Smooth muscle cell (in vitro differentiated cells): ENCODE results near the gene TP73. TPM values are rescaled to one million over a fixed set of nuclear protein-coding genes. Genes with fewer than 3 reads are reported as not detected.

Source experiments
- DNase-seq: peaks from one replicate; lab custom pipeline; 2025; ENCODE audit not compliant: unreplicated experiment; lab: John Stamatoyannopoulos, UW
- H2AFZ ChIP-seq: fragments of 200-600 bp; sonication (generic); 2 replicates; pipeline ENCODE4 v1.6.0; 2016; ENCODE audit warnings: antibody characterized with exemption, low read depth, mild to moderate bottlenecking
- H3F3A ChIP-seq: fragments of 200-600 bp; sonication (generic); 2 replicates; pipeline ENCODE4 v1.6.0; 2017; ENCODE audit warnings: antibody characterized with exemption, low read depth
- H3K27ac ChIP-seq: fragments of 200-600 bp; sonication (generic); 2 replicates; pipeline ENCODE4 v1.5.1; 2016; ENCODE audit warnings: low read depth, mild to moderate bottlenecking
- H3K27me3 ChIP-seq: fragments of 200-600 bp; sonication (generic); 2 replicates; pipeline ENCODE4 v1.6.1; 2016; ENCODE audit warnings: low read depth, mild to moderate bottlenecking
- H3K36me3 ChIP-seq: fragments of 200-600 bp; sonication (generic); 2 replicates; pipeline ENCODE4 v1.5.1; 2016; ENCODE audit warnings: low read depth
- H3K4me1 ChIP-seq: fragments of 200-600 bp; sonication (generic); 2 replicates; pipeline ENCODE4 v1.5.1; 2016; ENCODE audit warnings: low read depth
- H3K4me2 ChIP-seq: fragments of 200-600 bp; sonication (generic); 2 replicates; pipeline ENCODE4 v1.6.0; 2016; ENCODE audit warnings: mild to moderate bottlenecking
- H3K4me3 ChIP-seq: fragments of 200-600 bp; sonication (generic); 2 replicates; pipeline ENCODE4 v1.5.1; 2016; ENCODE audit warnings: mild to moderate bottlenecking
- H3K79me2 ChIP-seq: fragments of 200-600 bp; sonication (generic); 2 replicates; pipeline ENCODE4 v1.6.0; 2016; ENCODE audit warnings: low read depth, mild to moderate bottlenecking
- H3K9ac ChIP-seq: fragments of 200-600 bp; sonication (generic); 2 replicates; pipeline ENCODE4 v1.6.0; 2016; ENCODE audit warnings: low read depth
- H3K9me3 ChIP-seq: fragments of 200-600 bp; sonication (generic); replicated peaks from 2 replicates; pipeline ENCODE4 v1.5.1; 2016; ENCODE audit warnings: low read depth
- H4K20me1 ChIP-seq: fragments of 200-600 bp; sonication (generic); 2 replicates; pipeline ENCODE4 v1.6.0; 2016; ENCODE audit warnings: low read depth
- CTCF ChIP-seq: fragments of 200-600 bp; sonication (generic); IDR thresholded peaks from 2 replicates; pipeline ENCODE4 v1.5.1; 2017; ENCODE audit warnings: borderline replicate concordance, mild to moderate bottlenecking, antibody characterized with exemption; ENCODE audit not compliant: insufficient read depth, poor library complexity, severe bottlenecking
- WGBS: methylation state at CpG from one replicate; pipeline ENCODE4 v1.1.7; 2016; ENCODE audit warnings: low lambda C conversion rate; 5-methylcytosine and 5-hydroxymethylcytosine counted together
- polyA plus RNA-seq: library from polyadenylated mRNA; unstranded; fragments of >200 nt; fragmentation: Nextera tagmentation; extraction: Ambion mirVana; gene quantifications from 2 replicates; pipeline ENCODE4 v1.2.1, GENCODE V29; 2016
- total RNA-seq: library from RNA; depleted of rRNA; stranded (reverse); fragments of >200 nt; gene quantifications from 2 replicates; pipeline ENCODE4 v1.2.3, GENCODE V29; 2014

The TP73 gene
- total and polyA plus RNA-seq, 2 experiments from 2014 or later, result 0.22 TPM; not detected in 1

DNA sequence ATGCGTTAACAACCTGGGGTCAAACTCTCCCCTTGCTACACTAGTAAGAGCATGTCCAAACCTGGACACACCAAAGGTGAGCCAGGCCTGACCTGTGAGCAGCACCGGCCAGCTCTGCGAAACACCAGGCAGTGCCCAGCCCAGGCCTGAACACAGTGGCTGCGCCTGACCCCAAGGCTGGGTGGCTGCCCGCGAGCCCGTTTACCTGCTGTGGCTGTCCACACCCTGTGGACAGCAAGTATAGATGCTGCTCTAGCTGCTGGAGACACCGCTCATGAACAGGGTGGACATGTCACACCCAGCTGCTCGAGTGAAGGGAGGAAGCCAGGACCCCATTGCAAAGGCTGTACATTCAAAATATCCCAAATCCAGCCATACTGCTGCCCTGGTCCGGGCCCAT lies 92.3 kb downstream of the TP73 start:
- Histone ChIP-seq H3K27ac (no peak overlapping the region), H4K20me1 (peaks cover 29% of the 10 kb centered on the region), H3K9me3 (no peaks in the 10 kb centered on the region), H3K4me2 (no peak overlapping the region), H3F3A (no peaks in the 10 kb centered on the region), H3K36me3 (no peaks in the 10 kb centered on the region), H3K27me3 (peaks cover 5% of the 10 kb centered on the region), H3K4me1 (peaks cover 14% of the 10 kb centered on the region), H3K79me2 (no peaks in the 10 kb centered on the region), H2AFZ (no peak overlapping the region), H3K4me3 (no peak overlapping the region), H3K9ac (no peak overlapping the region)
- no peak for DNase-seq
- 97% methylated on average over 10 of the region's 10 CpGs for WGBS
- TF ChIP-seq CTCF, result no peak

GRCh38 chr1:3745071-3745470 lies 92.8 kb downstream of the TP73 start:
- no peak overlapping the region for H3K9ac ChIP-seq
- H3K36me3 ChIP-seq, result no peaks in the 10 kb centered on the region
- H3K9me3 ChIP-seq, result no peaks in the 10 kb centered on the region
- H4K20me1 ChIP-seq, result peaks cover 29% of the 10 kb centered on the region
- H3K4me2 ChIP-seq, result peak overlapping the region; percentile 99
- no peak for TF ChIP-seq CTCF
- DNase-seq, result no peak
- no peak overlapping the region for H2AFZ ChIP-seq
- no peaks in the 10 kb centered on the region for H3F3A ChIP-seq
- no peak overlapping the region for H3K4me3 ChIP-seq
- H3K27me3 ChIP-seq, result peaks cover 5% of the 10 kb centered on the region
- whole genome bisulfite sequencing, result 90% methylated on average over 10 of the region's 12 CpGs
- no peak overlapping the region for H3K27ac ChIP-seq
- peaks cover 14% of the 10 kb centered on the region for H3K4me1 ChIP-seq
- H3K79me2 ChIP-seq, result no peaks in the 10 kb centered on the region

GRCh38 chr1:3745590-3746381 lies 93.5 kb downstream of the TP73 start:
- Histone ChIP-seq H3K4me2 (peak overlapping the region; percentile 99), H3K9me3 (no peaks in the 10 kb centered on the region), H3K27me3 (peaks cover 5% of the 10 kb centered on the region), H2AFZ (no peak overlapping the region), H3F3A (no peaks in the 10 kb centered on the region), H3K4me1 (peaks cover 14% of the 10 kb centered on the region), H3K36me3 (no peaks in the 10 kb centered on the region), H3K9ac (no peak overlapping the region), H3K4me3 (peak overlapping the region; percentile 78), H3K27ac (no peak overlapping the region), H3K79me2 (no peaks in the 10 kb centered on the region), H4K20me1 (peaks cover 29% of the 10 kb centered on the region)
- DNase-seq, result no peak
- 89% methylated on average over 25 of the region's 25 CpGs for WGBS
- TF ChIP-seq CTCF, result no peak
